Caco-2 (cell line): ENCODE data around the gene ACAD11. TPM values are rescaled to one million over a fixed set of nuclear protein-coding genes. Genes with fewer than 3 reads are reported as not detected.

Source experiments
- BruUV-seq: library from RNA; stranded (reverse); fragments of 400-500 nt; replicated peaks from 2 replicates; lab custom pipeline; 2021; lab: Mats Ljungman, UMichigan
- CTCF ChIA-PET: fragments of 300-600 bp; sonication (Branson Sonifier 250); formaldehyde crosslinking; loops from one replicate; lab custom pipeline; 2022; ENCODE audit warnings: antibody characterized with exemption; lab: Charles Lee
- POLR2A ChIA-PET: fragments of 300-600 bp; sonication (Branson Sonifier 250); formaldehyde crosslinking; loops from one replicate; lab custom pipeline; 2022; ENCODE audit warnings: antibody characterized with exemption; lab: Charles Lee
- DNase-seq, 2 experiments: peaks; one replicate each; pipeline versions ENCODE4 v3.0.0 to v3.0.0-alpha.2; 2020 to 2022
- H3K27me3 ChIP-seq: replicated peaks from 2 replicates; pipeline ENCODE4 v1.6.0; 2011; ENCODE audit warnings: low read length; ENCODE audit not compliant: control insufficient read depth, insufficient read depth
- H3K36me3 ChIP-seq: 2 replicates; pipeline ENCODE4 v1.5.1; 2011; ENCODE audit warnings: low read length; ENCODE audit not compliant: control insufficient read depth, insufficient read depth
- H3K4me1 ChIP-seq: fragments of 250-450 bp; sonication (Bioruptor Pico); 2 replicates; pipeline ENCODE4 v1.5.1; 2020; ENCODE audit warnings: mild to moderate bottlenecking
- H3K4me3 ChIP-seq: 2 replicates; pipeline ENCODE4 v1.5.1; 2011; ENCODE audit warnings: low read depth, mild to moderate bottlenecking, control low read depth, low read length
- H3K9me3 ChIP-seq: fragments of 250-450 bp; sonication (Bioruptor Pico); 2 replicates; pipeline ENCODE4 v1.5.1; 2020; ENCODE audit warnings: mild to moderate bottlenecking, moderate library complexity
- H3K27ac Mint-ChIP-seq: one replicate; pipeline ENCODE4 v1.8.0; 2022; ENCODE audit warnings: mixed read lengths; ENCODE audit not compliant: unreplicated experiment
- H3K27me3 Mint-ChIP-seq: one replicate; pipeline ENCODE4 v1.8.0; 2022; ENCODE audit warnings: mixed read lengths; ENCODE audit not compliant: insufficient read depth, unreplicated experiment
- H3K36me3 Mint-ChIP-seq: one replicate; pipeline ENCODE4 v1.8.0; 2022; ENCODE audit warnings: mild to moderate bottlenecking, mixed read lengths; ENCODE audit not compliant: insufficient read depth, unreplicated experiment
- H3K4me1 Mint-ChIP-seq: one replicate; pipeline ENCODE4 v1.8.0; 2022; ENCODE audit warnings: low read depth, mixed read lengths; ENCODE audit not compliant: unreplicated experiment
- H3K4me3 Mint-ChIP-seq: one replicate; pipeline ENCODE4 v1.8.0; 2022; ENCODE audit warnings: mild to moderate bottlenecking, moderate library complexity, mixed read lengths; ENCODE audit not compliant: unreplicated experiment
- H3K9me3 Mint-ChIP-seq: one replicate; pipeline ENCODE4 v1.8.0; 2022; ENCODE audit warnings: mixed read lengths; ENCODE audit not compliant: unreplicated experiment
- CTCF ChIP-seq, 2 experiments: fragments of 200-600 bp in 1 of 2; IDR thresholded peaks; 1 replicate in 1 of 2; 2 replicates in 1 of 2; pipeline versions ENCODE4 v1.5.1 to v1.8.0; 2011 to 2022; ENCODE audit warnings: antibody characterized with exemption in 1 of 2, control low read depth in 1 of 2, inconsistent platforms in 1 of 2, low read depth in 1 of 2, low read length in 1 of 2, mild to moderate bottlenecking in 1 of 2, moderate library complexity in 1 of 2; ENCODE audit not compliant: insufficient read depth in 1 of 2, severe bottlenecking in 1 of 2, unreplicated experiment in 1 of 2
- intact Hi-C: fragments of 100-400 bp; cut with micrococcal nuclease; formaldehyde crosslinking; loops from one replicate; pipeline ENCODE4 v1.10.0; 2022; ENCODE audit not compliant: unreplicated experiment
- total RNA-seq: library from RNA; stranded (reverse); gene quantifications from 2 replicates; pipeline ENCODE4 v1.2.3, GENCODE V29; 2022

Gene ACAD11
- total RNA-seq, 1 experiment from 2014 or later: 33.0 TPM

GRCh38 chr3:132555306-132556035, 104.1 kb downstream of the ACAD11 start:
- CTCF ChIA-PET: no interaction called here
- intact Hi-C loops: no loop called here

GRCh38 chr3:132554437-132554836, 105.2 kb downstream of the ACAD11 start:
- no peaks in the 10 kb centered on the region for H3K36me3 ChIP-seq
- Mint-ChIP-seq H3K27me3 (no peaks in the 10 kb centered on the region), H3K27ac (no peak overlapping the region), H3K4me1 (no peaks in the 10 kb centered on the region), H3K9me3 (no peaks in the 10 kb centered on the region), H3K36me3 (no peaks in the 10 kb centered on the region), H3K4me3 (no peak overlapping the region)
- no peak overlapping the region for H3K4me3 ChIP-seq
- H3K27me3 ChIP-seq: no peaks in the 10 kb centered on the region
- no peaks in the 10 kb centered on the region for H3K4me1 ChIP-seq
- intact Hi-C loops: no loop called here
- no peak for DNase-seq
- BruUV-seq: no TSS peak
- no peak for TF ChIP-seq CTCF (IDR thresholded peaks at IDR 0.05; ENCODE audit: insufficient read depth in 1 of 2, low read depth in 1 of 2, low read length in 1 of 2, severe bottlenecking in 1 of 2, unreplicated experiment in 1 of 2)
- POLR2A ChIA-PET: no interaction called here
- CTCF ChIA-PET: no interaction called here
- no peaks in the 10 kb centered on the region for H3K9me3 ChIP-seq

More at GRCh38 chr3:132555306-132556035, 104.1 kb downstream of the ACAD11 start:
- Mint-ChIP-seq H3K4me3 (no peak overlapping the region), H3K27me3 (no peaks in the 10 kb centered on the region), H3K9me3 (no peaks in the 10 kb centered on the region), H3K36me3 (no peaks in the 10 kb centered on the region), H3K4me1 (no peaks in the 10 kb centered on the region), H3K27ac (no peak overlapping the region)
- Histone ChIP-seq H3K4me1 (no peaks in the 10 kb centered on the region), H3K27me3 (no peaks in the 10 kb centered on the region), H3K4me3 (no peak overlapping the region), H3K9me3 (no peaks in the 10 kb centered on the region), H3K36me3 (no peaks in the 10 kb centered on the region)
- POLR2A ChIA-PET: no interaction called here
- TF ChIP-seq CTCF (IDR thresholded peaks at IDR 0.05; ENCODE audit: insufficient read depth in 1 of 2, low read depth in 1 of 2, low read length in 1 of 2, severe bottlenecking in 1 of 2, unreplicated experiment in 1 of 2): no peak
- DNase-seq: no peak
- BruUV-seq: no TSS peak

- H3K9me3 Mint-ChIP-seq: no peaks in the 10 kb centered on the region
- intact Hi-C loops: no loop called here
- TF ChIP-seq CTCF (IDR thresholded peaks at IDR 0.05; ENCODE audit: insufficient read depth in 1 of 2, low read depth in 1 of 2, low read length in 1 of 2, severe bottlenecking in 1 of 2, unreplicated experiment in 1 of 2): no peak
- H3K4me1 Mint-ChIP-seq: no peaks in the 10 kb centered on the region
- Histone ChIP-seq H3K4me3 (no peak overlapping the region), H3K36me3 (no peaks in the 10 kb centered on the region), H3K9me3 (no peaks in the 10 kb centered on the region), H3K27me3 (no peaks in the 10 kb centered on the region), H3K4me1 (no peaks in the 10 kb centered on the region)
- no peak overlapping the region for H3K27ac Mint-ChIP-seq
- H3K27me3 Mint-ChIP-seq: no peaks in the 10 kb centered on the region
- H3K36me3 Mint-ChIP-seq: no peaks in the 10 kb centered on the region
- no TSS peak for BruUV-seq
- POLR2A ChIA-PET: no interaction called here
- no peak for DNase-seq
- H3K4me3 Mint-ChIP-seq: no peak overlapping the region
- CTCF ChIA-PET: no interaction called here
Observed at GRCh38 chr3:132553826-132554225, 105.8 kb downstream of the ACAD11 start.
